ENCODE measurements around the gene LILRB4.
A peak's percentile ranks its signal among the peaks of the same experiment; 100 is the strongest.
"Not testable (repeated sequence)": the region's sequence is repeated elsewhere in the genome, so short reads cannot be mapped to it uniquely, and the experiment has no call there.

The LILRB4 gene

GRCh38 chr19:54696766-54697165 is 34.0 kb downstream of the LILRB4 start:
- no peak for DNase-seq (ENCODE audit: low spot score)
- in situ Hi-C loops (cut with MboI; ENCODE audit: low sequenced_read_pairs, unreplicated experiment), result no loop called here
- TF ChIP-seq CTCF (IDR thresholded peaks at IDR 0.05; ENCODE audit: borderline replicate concordance, control extremely low read depth, extremely low read depth, insufficient read depth, missing control alignments), result no peak

GRCh38 chr19:54697716-54698115 is 34.9 kb downstream of the LILRB4 start:
- in situ Hi-C loops (cut with MboI; ENCODE audit: low sequenced_read_pairs, unreplicated experiment); DNase-seq (ENCODE audit: low spot score): not testable (repeated sequence)

- no peak for DNase-seq (ENCODE audit: low spot score)
- in situ Hi-C loops (cut with MboI; ENCODE audit: low sequenced_read_pairs, unreplicated experiment), result no loop called here
Measured at GRCh38 chr19:54704928-54705327, 42.1 kb downstream of the LILRB4 start.

GRCh38 chr19:54707962-54708361 is 45.2 kb downstream of the LILRB4 start:
- no peak for TF ChIP-seq CTCF (IDR thresholded peaks at IDR 0.05; ENCODE audit: borderline replicate concordance, control extremely low read depth, extremely low read depth, insufficient read depth, missing control alignments)
- in situ Hi-C loops (cut with MboI; ENCODE audit: low sequenced_read_pairs, unreplicated experiment), result no loop called here
- peak; percentile 64 for DNase-seq (ENCODE audit: low spot score)

More at GRCh38 chr19:54704928-54705327, 42.1 kb downstream of the LILRB4 start:
- TF ChIP-seq CTCF (IDR thresholded peaks at IDR 0.05; ENCODE audit: borderline replicate concordance, control extremely low read depth, extremely low read depth, insufficient read depth, missing control alignments), result no peak

- TF ChIP-seq CTCF (IDR thresholded peaks at IDR 0.05; ENCODE audit: borderline replicate concordance, control extremely low read depth, extremely low read depth, insufficient read depth, missing control alignments), result no peak
- in situ Hi-C loops (cut with MboI; ENCODE audit: low sequenced_read_pairs, unreplicated experiment), result no loop called here
- no peak for DNase-seq (ENCODE audit: low spot score)
Measured at GRCh38 chr19:54708781-54709180, 46.0 kb downstream of the LILRB4 start.

GRCh38 chr19:54709212-54709948 is 46.6 kb downstream of the LILRB4 start:
- DNase-seq (ENCODE audit: low spot score), result no peak
- in situ Hi-C loops (cut with MboI; ENCODE audit: low sequenced_read_pairs, unreplicated experiment), result no loop called here
- TF ChIP-seq CTCF (IDR thresholded peaks at IDR 0.05; ENCODE audit: borderline replicate concordance, control extremely low read depth, extremely low read depth, insufficient read depth, missing control alignments), result no peak

GRCh38 chr19:54709956-54710355 is 47.2 kb downstream of the LILRB4 start:
- in situ Hi-C loops (cut with MboI; ENCODE audit: low sequenced_read_pairs, unreplicated experiment); DNase-seq (ENCODE audit: low spot score): not testable (repeated sequence)

Data from GM13976 (cell line).